PC-9 (cell line): Measurements from ENCODE around the gene SLX4.

ENCODE experiments used
- EZH2 ChIP-seq: fragments of 200-600 bp; sonication (generic); IDR thresholded peaks from 2 replicates; pipeline ENCODE4 v1.8.0; 2017; ENCODE audit warnings: antibody characterized with exemption, low read depth
- TF ChIP-seq, protein P1 (sequence below): fragments of 200-600 bp; sonication (generic); conservative IDR thresholded peaks from 2 replicates; pipeline ENCODE4 v1.6.1; 2017; ENCODE audit warnings: mixed run types, antibody characterized with exemption, mild to moderate bottlenecking, moderate library complexity

DNA sequence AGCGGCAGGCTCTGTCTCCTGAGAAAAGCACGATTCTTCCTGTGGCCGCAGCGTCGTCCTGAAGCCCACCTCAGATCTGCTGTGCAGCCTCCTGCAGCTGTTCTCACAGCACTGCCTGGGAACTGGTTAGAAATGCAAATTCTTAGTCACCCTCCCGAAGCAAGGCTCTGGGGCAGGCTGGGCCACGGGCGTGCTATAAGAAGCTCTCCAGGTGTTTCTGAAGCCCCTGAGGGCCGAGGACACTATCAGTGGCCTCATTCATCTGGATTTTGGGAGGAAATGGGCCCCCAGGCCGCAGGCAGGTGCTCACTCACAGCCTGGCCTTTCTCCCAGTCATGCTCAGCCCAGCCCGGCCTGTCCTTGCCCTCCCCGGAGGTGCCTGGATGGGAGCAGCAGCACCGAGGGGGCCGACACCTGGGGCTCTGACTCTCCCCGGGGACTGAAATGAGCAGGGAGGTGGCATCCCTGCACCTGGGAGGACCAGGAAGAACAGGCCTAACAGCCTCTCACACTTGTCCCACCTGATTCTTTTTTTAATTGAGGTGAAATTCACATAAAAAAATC is 23.8 kb downstream of the SLX4 start:
- TF ChIP-seq, protein P1, sequence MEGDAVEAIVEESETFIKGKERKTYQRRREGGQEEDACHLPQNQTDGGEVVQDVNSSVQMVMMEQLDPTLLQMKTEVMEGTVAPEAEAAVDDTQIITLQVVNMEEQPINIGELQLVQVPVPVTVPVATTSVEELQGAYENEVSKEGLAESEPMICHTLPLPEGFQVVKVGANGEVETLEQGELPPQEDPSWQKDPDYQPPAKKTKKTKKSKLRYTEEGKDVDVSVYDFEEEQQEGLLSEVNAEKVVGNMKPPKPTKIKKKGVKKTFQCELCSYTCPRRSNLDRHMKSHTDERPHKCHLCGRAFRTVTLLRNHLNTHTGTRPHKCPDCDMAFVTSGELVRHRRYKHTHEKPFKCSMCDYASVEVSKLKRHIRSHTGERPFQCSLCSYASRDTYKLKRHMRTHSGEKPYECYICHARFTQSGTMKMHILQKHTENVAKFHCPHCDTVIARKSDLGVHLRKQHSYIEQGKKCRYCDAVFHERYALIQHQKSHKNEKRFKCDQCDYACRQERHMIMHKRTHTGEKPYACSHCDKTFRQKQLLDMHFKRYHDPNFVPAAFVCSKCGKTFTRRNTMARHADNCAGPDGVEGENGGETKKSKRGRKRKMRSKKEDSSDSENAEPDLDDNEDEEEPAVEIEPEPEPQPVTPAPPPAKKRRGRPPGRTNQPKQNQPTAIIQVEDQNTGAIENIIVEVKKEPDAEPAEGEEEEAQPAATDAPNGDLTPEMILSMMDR, result no peak
- TF ChIP-seq EZH2, result no peak
